Ascending aorta (tissue), 2 donors: ENCODE data around the gene CCDC57. TPM values are rescaled to one million over a fixed set of nuclear protein-coding genes. Genes with fewer than 3 reads are reported as not detected.

Experiments
- DNase-seq, 2 donors: peaks; one replicate each; pipeline ENCODE4 v3.0.0-alpha.2; 2019; ENCODE audit warnings: low spot score in 2 of 2
- H3K27ac ChIP-seq, 2 donors: fragments of 200-600 bp; sonication (generic); one replicate each; pipeline ENCODE4 v1.5.1; 2016 to 2017; ENCODE audit warnings: mild to moderate bottlenecking in 1 of 2
- H3K27me3 ChIP-seq: fragments of 200-600 bp; sonication (generic); one replicate; pipeline ENCODE4 v1.5.1; 2017
- H3K36me3 ChIP-seq, 2 donors: fragments of 200-600 bp; sonication (generic); one replicate each; pipeline ENCODE4 v1.5.1; 2016
- H3K4me1 ChIP-seq, 2 donors: fragments of 200-600 bp; sonication (generic); one replicate each; pipeline ENCODE4 v1.5.1; 2016 to 2017; ENCODE audit warnings: mild to moderate bottlenecking in 1 of 2
- H3K4me3 ChIP-seq, 2 donors: fragments of 200-600 bp; sonication (generic); one replicate each; pipeline ENCODE4 v1.5.1; 2016 to 2017; ENCODE audit warnings: mild to moderate bottlenecking in 1 of 2
- H3K9me3 ChIP-seq, 2 donors: fragments of 200-600 bp; sonication (generic); one replicate each; pipeline ENCODE4 v1.5.1; 2016
- CTCF ChIP-seq, 3 experiments: fragments of 200-600 bp in 2 of 3; fragments of 450-650 bp in 1 of 3; sonication (generic) in 2 of 3; IDR thresholded peaks; one replicate each; pipeline ENCODE4 v1.5.1; 2016 to 2019; ENCODE audit warnings: antibody characterized with exemption in 3 of 3, mild to moderate bottlenecking in 1 of 3, moderate library complexity in 1 of 3
- intact Hi-C: fragments of 100-400 bp; cut with DNase I; formaldehyde crosslinking; loops from one replicate; pipeline ENCODE4 v1.15.1; 2023
- total RNA-seq: library from RNA; depleted of rRNA; stranded (reverse); fragments of >200 nt; gene quantifications from one replicate; pipeline ENCODE4 v1.1.0, GENCODE V29; 2016

Gene CCDC57
- total RNA-seq, 1 donor from 2014 or later, result 12.8 TPM

DNA sequence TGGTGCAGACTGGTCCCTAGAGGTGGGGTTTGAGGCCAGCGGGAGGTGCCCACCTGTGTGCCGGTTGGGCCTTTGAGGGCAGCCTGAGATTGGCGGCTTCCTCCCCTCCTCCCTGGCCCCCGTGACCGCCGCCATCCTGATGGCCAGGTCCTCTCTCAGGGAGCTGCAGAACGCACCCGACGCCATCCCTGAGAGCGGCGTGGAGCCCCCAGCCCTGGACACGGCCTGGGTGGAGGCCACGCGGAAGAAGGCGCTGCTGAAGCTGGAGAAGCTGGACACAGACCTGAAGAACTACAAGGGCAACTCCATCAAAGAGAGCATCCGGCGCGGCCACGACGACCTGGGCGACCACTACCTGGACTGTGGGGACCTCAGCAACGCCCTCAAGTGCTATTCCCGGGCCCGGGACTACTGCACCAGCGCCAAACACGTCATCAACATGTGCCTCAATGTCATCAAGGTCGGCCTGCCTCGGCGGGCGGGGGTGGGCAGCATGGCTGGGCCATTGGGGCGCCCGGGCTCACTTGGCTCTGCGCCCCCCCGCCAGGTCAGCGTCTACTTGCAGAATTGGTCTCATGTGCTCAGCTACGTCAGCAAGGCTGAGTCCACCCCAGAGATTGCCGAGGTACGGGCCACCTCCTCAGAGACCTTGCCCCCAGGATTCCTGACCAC is 158.2 kb downstream of the CCDC57 start:
- Histone ChIP-seq H3K9me3 (no peaks in the 10 kb centered on the region), H3K36me3 (peaks cover 50 to 64% of the 10 kb centered on the region in 2 donors)
- DNase-seq, result no peak

DNA sequence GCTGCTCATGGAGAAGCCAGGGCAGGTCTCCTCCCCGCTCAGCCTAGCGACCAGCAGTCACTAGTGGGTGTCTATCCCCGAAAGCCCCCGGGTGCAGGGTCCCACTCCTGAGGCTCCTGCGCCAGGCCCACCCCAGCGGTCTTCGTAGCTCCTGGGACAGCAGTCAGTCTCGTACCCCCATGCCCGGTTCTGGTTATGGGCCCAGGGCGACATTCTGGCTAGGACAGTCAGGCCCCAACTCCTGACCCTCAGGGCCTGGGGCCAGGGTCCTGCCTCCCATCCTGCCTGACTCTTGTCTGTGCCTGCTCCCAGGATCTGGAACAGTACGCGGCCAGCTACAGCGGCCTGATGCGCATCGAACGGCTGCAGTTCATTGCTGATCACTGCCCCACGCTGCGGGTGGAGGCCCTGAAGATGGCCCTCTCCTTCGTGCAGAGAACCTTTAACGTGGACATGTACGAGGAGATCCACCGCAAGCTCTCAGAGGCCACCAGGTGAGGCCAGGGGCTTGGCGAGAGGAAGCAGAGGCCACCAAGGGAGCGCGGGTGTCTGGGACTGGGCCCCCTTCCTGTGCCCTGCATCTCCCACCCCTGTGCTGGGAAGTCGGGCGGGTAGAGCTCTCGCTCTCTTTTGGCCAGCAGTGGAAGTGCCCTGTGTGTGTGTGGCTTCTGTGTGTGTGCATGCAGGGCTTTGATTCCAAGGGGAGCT is 158.9 kb downstream of the CCDC57 start:
- Histone ChIP-seq H3K36me3 (peaks cover 52 to 64% of the 10 kb centered on the region in 2 donors), H3K9me3 (no peaks in the 10 kb centered on the region), H3K4me3 (no peak overlapping the region), H3K4me1 (peaks cover 18 to 19% of the 10 kb centered on the region in 2 donors), H3K27ac (no peak overlapping the region), H3K27me3 (no peaks in the 10 kb centered on the region)
- no peak for DNase-seq
- no peak for TF ChIP-seq CTCF (IDR thresholded peaks at IDR 0.05)
- intact Hi-C loops, result no loop called here

More for the DNA sequence above, 158.2 kb downstream of the CCDC57 start:
- Histone ChIP-seq H3K27me3 (no peaks in the 10 kb centered on the region), H3K27ac (no peak overlapping the region), H3K4me3 (no peak overlapping the region), H3K4me1 (peaks cover 18 to 19% of the 10 kb centered on the region in 2 donors)
- intact Hi-C loops, result no loop called here
- TF ChIP-seq CTCF (IDR thresholded peaks at IDR 0.05), result no peak

DNA sequence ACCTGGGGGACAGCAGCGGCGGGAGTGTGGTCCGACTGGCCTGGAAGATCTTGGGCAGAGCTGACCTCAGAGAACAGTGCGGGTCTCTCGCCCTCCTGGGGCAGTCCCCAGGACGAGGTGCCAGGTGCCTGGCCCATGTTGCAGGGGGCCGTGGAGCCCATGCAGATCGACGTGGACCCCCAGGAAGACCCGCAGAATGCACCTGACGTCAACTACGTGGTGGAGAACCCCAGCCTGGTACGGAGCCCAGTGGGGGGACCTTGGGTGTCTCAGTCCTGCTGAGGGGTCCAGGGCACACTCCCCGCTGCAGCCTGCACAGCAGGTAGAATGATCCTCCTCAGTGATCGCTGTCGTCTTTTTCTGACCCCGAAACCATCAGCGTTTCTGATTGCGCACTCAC is 159.5 kb downstream of the CCDC57 start:
- Histone ChIP-seq H3K27me3 (no peaks in the 10 kb centered on the region), H3K9me3 (no peaks in the 10 kb centered on the region), H3K4me1 (peaks cover 18 to 19% of the 10 kb centered on the region in 2 donors), H3K4me3 (peak overlapping the region; percentile 83 to 94), H3K27ac (no peak overlapping the region), H3K36me3 (peaks cover 53 to 64% of the 10 kb centered on the region in 2 donors)
- no peak for DNase-seq
- no peak for TF ChIP-seq CTCF (IDR thresholded peaks at IDR 0.05)
- intact Hi-C loops, result no loop called here

- H3K4me1 ChIP-seq, result peaks cover 18 to 19% of the 10 kb centered on the region in 2 donors
Observed at GRCh38 chr17:82052638-82053059, 160.0 kb downstream of the CCDC57 start.

More at GRCh38 chr17:82052638-82053059, 160.0 kb downstream of the CCDC57 start:
- H3K27ac ChIP-seq, result no peak overlapping the region
- H3K27me3 ChIP-seq, result no peaks in the 10 kb centered on the region
- no peaks in the 10 kb centered on the region for H3K9me3 ChIP-seq
- no peak for TF ChIP-seq CTCF (IDR thresholded peaks at IDR 0.05)
- intact Hi-C loops, result no loop called here
- peak overlapping the region; percentile 83 to 94 for H3K4me3 ChIP-seq
- no peak for DNase-seq
- H3K36me3 ChIP-seq, result peaks cover 53 to 64% of the 10 kb centered on the region in 2 donors
